ENCODE measurements around the gene GOSR1.

GRCh38 chr17:30559656-30560055 is 82.4 kb downstream of the GOSR1 start:
- TF ChIP-seq POLR2A (IDR thresholded peaks at IDR 0.05; ENCODE audit: low read length): no peak
- TF ChIP-seq GATA1 (IDR thresholded peaks at IDR 0.05; ENCODE audit: low read depth, low read length): no peak
